Endothelial cell of umbilical vein (primary cell): ENCODE measurements around the gene BOD1L1.

Experiments used
- EZH2 ChIP-seq: IDR thresholded peaks from 2 replicates; pipeline ENCODE4 v1.6.1; 2012; ENCODE audit warnings: borderline replicate concordance, low read depth, mild to moderate bottlenecking, moderate library complexity, low read length, inconsistent platforms; ENCODE audit not compliant: severe bottlenecking
- JUN ChIP-seq: IDR thresholded peaks from 2 replicates; pipeline ENCODE4 v1.6.1; 2011; ENCODE audit warnings: borderline replicate concordance, low read depth; ENCODE audit not compliant: insufficient read length, insufficient read depth
- MAX ChIP-seq: IDR thresholded peaks from 2 replicates; pipeline ENCODE4 v1.6.1; 2011; ENCODE audit not compliant: insufficient read depth, insufficient read length
- MYC ChIP-seq: IDR thresholded peaks from one replicate; pipeline ENCODE4 v1.6.1; 2011; ENCODE audit warnings: mild to moderate bottlenecking, low read depth, low read length
- POLR2A ChIP-seq: IDR thresholded peaks from 2 replicates; pipeline ENCODE4 v1.6.1; 2012; ENCODE audit warnings: low read depth, mild to moderate bottlenecking, control low read depth, low read length
- POLR2AphosphoS5 ChIP-seq: IDR thresholded peaks from 2 replicates; pipeline ENCODE4 v1.6.1; 2012; ENCODE audit warnings: low read depth, mild to moderate bottlenecking, control low read depth, low read length, moderate library complexity; ENCODE audit not compliant: insufficient read depth
- TF ChIP-seq, protein P1 (sequence below), 2 donors: IDR thresholded peaks; 1 replicate in 1 of 2; 2 replicates in 1 of 2; pipeline ENCODE4 v1.5.1; 2011; ENCODE audit warnings: low read length in 2 of 2, mild to moderate bottlenecking in 2 of 2, moderate library complexity in 2 of 2, control low read depth in 1 of 2, inconsistent platforms in 1 of 2, low read depth in 1 of 2; ENCODE audit not compliant: insufficient read depth in 1 of 2; ENCODE audit errors: extremely low read depth in 1 of 2

DNA sequence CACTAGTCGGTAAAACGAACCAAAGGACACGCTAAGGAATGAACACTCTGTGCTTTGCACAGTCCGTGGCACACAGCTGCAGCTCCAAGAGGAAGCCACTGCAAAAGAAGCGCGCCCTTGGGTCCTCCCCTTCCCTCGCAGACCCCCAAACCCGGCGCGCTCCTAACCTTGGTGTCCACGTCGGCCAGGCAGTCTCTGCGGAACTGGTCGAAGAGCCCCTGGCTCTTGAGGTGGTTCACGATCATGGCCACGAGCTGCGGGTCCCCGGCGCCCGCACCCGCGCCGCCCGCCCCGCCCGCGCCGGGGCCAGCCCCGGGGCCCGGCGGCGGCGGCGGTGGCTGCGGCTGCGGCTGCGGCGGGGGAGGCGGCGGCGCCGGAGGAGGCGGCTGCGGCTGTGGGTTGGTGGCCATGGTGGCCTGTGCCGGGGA, 333 bp downstream of the BOD1L1 start:
- TF ChIP-seq, protein P1, sequence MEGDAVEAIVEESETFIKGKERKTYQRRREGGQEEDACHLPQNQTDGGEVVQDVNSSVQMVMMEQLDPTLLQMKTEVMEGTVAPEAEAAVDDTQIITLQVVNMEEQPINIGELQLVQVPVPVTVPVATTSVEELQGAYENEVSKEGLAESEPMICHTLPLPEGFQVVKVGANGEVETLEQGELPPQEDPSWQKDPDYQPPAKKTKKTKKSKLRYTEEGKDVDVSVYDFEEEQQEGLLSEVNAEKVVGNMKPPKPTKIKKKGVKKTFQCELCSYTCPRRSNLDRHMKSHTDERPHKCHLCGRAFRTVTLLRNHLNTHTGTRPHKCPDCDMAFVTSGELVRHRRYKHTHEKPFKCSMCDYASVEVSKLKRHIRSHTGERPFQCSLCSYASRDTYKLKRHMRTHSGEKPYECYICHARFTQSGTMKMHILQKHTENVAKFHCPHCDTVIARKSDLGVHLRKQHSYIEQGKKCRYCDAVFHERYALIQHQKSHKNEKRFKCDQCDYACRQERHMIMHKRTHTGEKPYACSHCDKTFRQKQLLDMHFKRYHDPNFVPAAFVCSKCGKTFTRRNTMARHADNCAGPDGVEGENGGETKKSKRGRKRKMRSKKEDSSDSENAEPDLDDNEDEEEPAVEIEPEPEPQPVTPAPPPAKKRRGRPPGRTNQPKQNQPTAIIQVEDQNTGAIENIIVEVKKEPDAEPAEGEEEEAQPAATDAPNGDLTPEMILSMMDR (IDR thresholded peaks at IDR 0.05; ENCODE audit: extremely low read depth in 1 of 2, insufficient read depth in 1 of 2, low read depth in 1 of 2, low read length in 2 of 2): no peak
- TF ChIP-seq EZH2: no peak
- TF ChIP-seq POLR2A: no peak
- no peak for TF ChIP-seq JUN
- no peak for TF ChIP-seq POLR2AphosphoS5
- no peak for TF ChIP-seq MAX
- no peak for TF ChIP-seq MYC
